Pancreas (tissue), 10 donors: Measurements from ENCODE around the gene SNRPA. TPM values are rescaled to one million over a fixed set of nuclear protein-coding genes. Genes with fewer than 3 reads are reported as not detected.

Experiments
- ATAC-seq, 4 donors: fragments of 200-7000 bp; cut with Tn5 transposase; one replicate each; pipeline versions ENCODE4 v1.8.0 to v1.9.1; 2020; ENCODE audit warnings: mild to moderate bottlenecking in 4 of 4, moderate library complexity in 4 of 4
- DNase-seq, 6 donors: peaks; one replicate each; pipeline ENCODE4 v3.0.0-alpha.2; 2020
- FAIRE-seq: peaks from 2 replicates; lab custom pipeline; 2012; peaks lifted over from hg19 to GRCh38; lab: Jason Lieb, UNC
- H3K27ac ChIP-seq, 4 donors: fragments of 200-600 bp; sonication (generic); 1 replicate in 3 of 4; 2 replicates in 1 of 4; pipeline versions ENCODE4 v1.5.0 to v1.8.0; 2020
- H3K27me3 ChIP-seq, 4 donors: fragments of 200-600 bp; one replicate each; pipeline ENCODE4 v1.8.0; 2021
- H3K36me3 ChIP-seq, 3 donors: fragments of 200-600 bp; sonication (generic) in 1 of 3; one replicate each; pipeline versions ENCODE4 v1.5.0 to v1.8.0; 2020 to 2021
- H3K4me1 ChIP-seq, 3 donors: fragments of 200-600 bp; one replicate each; pipeline ENCODE4 v1.8.0; 2021
- H3K4me3 ChIP-seq, 4 donors: fragments of 200-600 bp; sonication (generic) in 2 of 4; one replicate each; pipeline versions ENCODE4 v1.5.0 to v1.8.0; 2020 to 2021
- H3K9me3 ChIP-seq, 4 donors: fragments of 200-600 bp; one replicate each; pipeline ENCODE4 v1.8.0; 2021
- WGBS, 2 donors: extraction: QIAGEN DNeasy Blood & Tissue Kit; methylation state at CpG; one replicate each; pipeline ENCODE4 v1.1.7; 2013; 5-methylcytosine and 5-hydroxymethylcytosine counted together
- intact Hi-C, 3 donors: fragments of 100-400 bp; cut with DNase I; formaldehyde crosslinking; loops; one replicate each; pipeline versions ENCODE4 v1.11.1 to v1.14.2; 2022
- polyA plus RNA-seq, 2 donors: library from polyadenylated mRNA; stranded (reverse); fragments of 200-250 nt; gene quantifications; one replicate each; pipeline ENCODE4 v1.2.3, GENCODE V29; 2013
- total RNA-seq, 6 donors: library from RNA; stranded (reverse); fragmentation: NEBNext Ultra II Directional in 4 of 6; extraction: Animal tissue kit (Norgen Biotek cat#: 25700) in 4 of 6; gene quantifications; one replicate each; pipeline versions ENCODE4 v1.2.1 to v1.2.4, GENCODE V29; 2021 to 2023
- TF ChIP-seq, protein P1 (sequence below), 4 donors: fragments of 200-600 bp; sonication (generic) in 3 of 4; IDR thresholded peaks; one replicate each; pipeline versions ENCODE4 v1.5.0 to v1.8.0; 2021; ENCODE audit warnings: antibody characterized with exemption in 4 of 4
- donor health status: healthy with polysubstance abuse.
- donor health status: DM: no; HTN: no; CAD: no; lungs with moderate emphysema.
- donor health status: DM: no; HTN: no; CAD: no.
- donor health status: control.
- donor health status: control.
- donor health status: Bipolar disorder and iron deficiency.
- donor health status: DM: yes; HTN: yes; CAD: no.
- donor health status: DM: no; HTN: no; CAD: no.
- donor health status: DM: no; HTN: no; CAD: no.
- donor health status: DM: yes; HTN: yes; CAD: no.

SNRPA gene
- total and polyA plus RNA-seq, 8 donors: 18.9 to 33.0 (median 26.3) TPM

DNA sequence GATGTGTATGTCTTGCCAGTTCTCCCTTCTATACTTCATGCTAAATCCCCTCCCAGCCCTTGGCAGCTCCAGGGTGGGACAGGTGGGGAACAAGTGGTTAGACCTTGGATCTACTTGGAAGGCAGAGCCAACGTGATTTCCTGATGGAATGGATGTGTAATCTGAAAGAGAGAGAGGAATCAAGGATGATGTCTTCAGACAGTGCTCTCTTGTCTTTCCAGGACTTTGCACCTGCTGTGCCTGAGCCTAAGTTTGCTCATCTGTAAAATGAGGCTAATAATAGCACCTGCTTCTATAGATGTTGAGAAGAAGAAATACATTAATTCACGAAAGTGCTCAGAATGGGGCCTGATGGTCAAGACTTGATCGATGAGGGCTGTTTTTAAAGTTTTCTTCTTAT, 41.0 kb downstream of the SNRPA start:
- WGBS, 2 donors: 75 to 76% methylated on average over 3 of the region's 3 CpGs
- Histone ChIP-seq H3K36me3 (no peaks in the 10 kb centered on the region), H3K9me3 (no peaks in the 10 kb centered on the region), H3K4me3 (no peak overlapping the region), H3K27me3 (no peaks in the 10 kb centered on the region), H3K4me1 (no peaks in the 10 kb centered on the region), H3K27ac (no peak overlapping the region)
- intact Hi-C loops: no loop called here
- DNase-seq (no peak), ATAC-seq (no peak), FAIRE-seq (no peak)
- TF ChIP-seq, protein P1, sequence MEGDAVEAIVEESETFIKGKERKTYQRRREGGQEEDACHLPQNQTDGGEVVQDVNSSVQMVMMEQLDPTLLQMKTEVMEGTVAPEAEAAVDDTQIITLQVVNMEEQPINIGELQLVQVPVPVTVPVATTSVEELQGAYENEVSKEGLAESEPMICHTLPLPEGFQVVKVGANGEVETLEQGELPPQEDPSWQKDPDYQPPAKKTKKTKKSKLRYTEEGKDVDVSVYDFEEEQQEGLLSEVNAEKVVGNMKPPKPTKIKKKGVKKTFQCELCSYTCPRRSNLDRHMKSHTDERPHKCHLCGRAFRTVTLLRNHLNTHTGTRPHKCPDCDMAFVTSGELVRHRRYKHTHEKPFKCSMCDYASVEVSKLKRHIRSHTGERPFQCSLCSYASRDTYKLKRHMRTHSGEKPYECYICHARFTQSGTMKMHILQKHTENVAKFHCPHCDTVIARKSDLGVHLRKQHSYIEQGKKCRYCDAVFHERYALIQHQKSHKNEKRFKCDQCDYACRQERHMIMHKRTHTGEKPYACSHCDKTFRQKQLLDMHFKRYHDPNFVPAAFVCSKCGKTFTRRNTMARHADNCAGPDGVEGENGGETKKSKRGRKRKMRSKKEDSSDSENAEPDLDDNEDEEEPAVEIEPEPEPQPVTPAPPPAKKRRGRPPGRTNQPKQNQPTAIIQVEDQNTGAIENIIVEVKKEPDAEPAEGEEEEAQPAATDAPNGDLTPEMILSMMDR (IDR thresholded peaks at IDR 0.05): no peak

DNA sequence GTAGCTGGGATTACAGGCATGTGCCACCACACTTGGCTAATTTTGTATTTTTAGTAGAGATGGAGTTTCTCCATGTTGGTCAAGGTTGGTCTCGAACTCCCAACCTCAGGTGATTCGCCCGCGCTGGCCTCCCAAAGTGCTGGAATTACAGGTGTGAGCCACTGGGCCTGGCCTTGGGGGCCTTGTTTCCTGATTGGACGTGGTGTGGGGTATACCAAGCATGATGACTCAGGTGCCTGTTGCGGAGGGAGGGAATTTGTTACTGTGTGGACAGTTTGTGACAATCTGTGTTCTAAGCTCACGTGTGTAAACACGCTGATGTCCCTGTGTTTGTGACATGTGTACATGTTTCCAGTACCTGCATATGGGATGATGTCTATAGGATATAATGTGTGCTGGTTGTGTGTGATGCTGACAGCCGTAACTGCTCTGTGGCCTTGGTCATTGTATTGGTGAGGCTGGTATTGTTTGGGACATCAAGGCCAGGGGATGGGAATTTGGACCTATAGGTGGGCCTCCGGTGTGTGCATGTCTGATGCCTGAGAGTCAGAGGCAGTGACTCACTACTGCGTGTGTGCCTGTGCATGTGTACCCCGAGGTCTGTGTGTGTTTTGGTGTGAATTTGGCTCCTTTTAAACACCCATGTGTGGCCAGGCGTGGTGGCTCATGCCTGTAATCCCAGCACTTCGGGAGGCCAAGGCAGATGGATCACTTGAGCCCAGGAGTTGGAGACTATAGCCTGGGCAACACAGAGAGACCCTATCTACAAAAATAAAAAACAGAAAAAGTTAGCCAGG, 46.4 kb downstream of the SNRPA start:
- H3K4me3 ChIP-seq: peak overlapping the region in 2 of 4 donors; percentile 31 to 93
- ATAC-seq (no peak), FAIRE-seq (no peak), DNase-seq (no peak)
- intact Hi-C loops: no loop called here
- TF ChIP-seq, protein P1 (IDR thresholded peaks at IDR 0.05): no peak
- peaks cover 16 to 28% (median 20%) of the 10 kb centered on the region in 3 donors for H3K4me1 ChIP-seq
- no peaks in the 10 kb centered on the region for H3K9me3 ChIP-seq
- no peaks in the 10 kb centered on the region for H3K27me3 ChIP-seq
- 94 to 96% methylated on average over 14 of the region's 14 CpGs for WGBS, 2 donors
- peak overlapping the region; percentile 70 to 92 (median 82) for H3K27ac ChIP-seq
- no peaks in the 10 kb centered on the region for H3K36me3 ChIP-seq

DNA sequence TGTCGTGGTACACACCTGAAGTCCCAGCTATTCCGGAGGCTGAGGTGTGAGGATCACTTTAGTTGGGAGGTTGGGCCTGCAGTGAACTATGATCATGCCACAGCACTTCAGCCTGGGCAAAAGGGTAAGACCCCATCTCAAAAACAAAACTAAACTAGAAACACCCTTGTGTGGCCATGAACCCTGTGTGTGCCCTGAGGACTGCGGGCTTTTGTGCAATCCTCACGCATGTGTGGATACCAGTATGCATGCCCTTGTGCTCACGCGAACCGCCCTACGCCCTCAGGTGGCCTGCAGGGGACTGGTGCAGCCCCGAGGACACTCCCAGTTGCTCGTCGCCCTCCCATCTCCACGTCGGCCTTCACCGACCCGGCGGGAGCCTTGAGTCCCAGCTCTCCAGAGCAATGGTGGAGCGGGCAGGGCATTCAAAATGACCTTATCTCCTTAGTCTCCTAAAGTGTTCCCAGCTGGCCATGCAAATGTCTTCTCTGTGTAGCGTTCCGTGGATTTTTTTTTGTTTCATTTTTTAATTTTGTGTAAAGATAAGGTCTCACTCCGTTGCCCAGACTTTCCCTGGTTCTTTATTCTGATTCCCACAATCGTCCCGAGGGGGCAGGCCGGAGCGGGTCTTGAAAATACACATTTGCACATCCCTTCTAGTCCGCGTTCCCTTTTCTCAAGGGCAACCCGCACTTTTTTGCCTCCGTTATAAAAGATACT, 47.1 kb downstream of the SNRPA start:
- 8 to 9% methylated on average over 28 of the region's 28 CpGs for WGBS, 2 donors
- H3K4me1 ChIP-seq: peaks cover 16 to 35% (median 28%) of the 10 kb centered on the region in 3 donors
- DNase-seq (peak; percentile 71 to 89 (median 74)), ATAC-seq (peak; percentile 29 to 59 (median 54)), FAIRE-seq (no peak)
- peak overlapping the region; percentile 70 to 92 (median 82) for H3K27ac ChIP-seq
- H3K9me3 ChIP-seq: no peaks in the 10 kb centered on the region
- no peaks in the 10 kb centered on the region for H3K27me3 ChIP-seq
- intact Hi-C loops: no loop called here
- no peaks in the 10 kb centered on the region for H3K36me3 ChIP-seq
- peak overlapping the region; percentile 15 to 93 (median 30) for H3K4me3 ChIP-seq
- TF ChIP-seq, protein P1 (IDR thresholded peaks at IDR 0.05): peak in 2 of 4 donors; percentile 13 to 18

DNA sequence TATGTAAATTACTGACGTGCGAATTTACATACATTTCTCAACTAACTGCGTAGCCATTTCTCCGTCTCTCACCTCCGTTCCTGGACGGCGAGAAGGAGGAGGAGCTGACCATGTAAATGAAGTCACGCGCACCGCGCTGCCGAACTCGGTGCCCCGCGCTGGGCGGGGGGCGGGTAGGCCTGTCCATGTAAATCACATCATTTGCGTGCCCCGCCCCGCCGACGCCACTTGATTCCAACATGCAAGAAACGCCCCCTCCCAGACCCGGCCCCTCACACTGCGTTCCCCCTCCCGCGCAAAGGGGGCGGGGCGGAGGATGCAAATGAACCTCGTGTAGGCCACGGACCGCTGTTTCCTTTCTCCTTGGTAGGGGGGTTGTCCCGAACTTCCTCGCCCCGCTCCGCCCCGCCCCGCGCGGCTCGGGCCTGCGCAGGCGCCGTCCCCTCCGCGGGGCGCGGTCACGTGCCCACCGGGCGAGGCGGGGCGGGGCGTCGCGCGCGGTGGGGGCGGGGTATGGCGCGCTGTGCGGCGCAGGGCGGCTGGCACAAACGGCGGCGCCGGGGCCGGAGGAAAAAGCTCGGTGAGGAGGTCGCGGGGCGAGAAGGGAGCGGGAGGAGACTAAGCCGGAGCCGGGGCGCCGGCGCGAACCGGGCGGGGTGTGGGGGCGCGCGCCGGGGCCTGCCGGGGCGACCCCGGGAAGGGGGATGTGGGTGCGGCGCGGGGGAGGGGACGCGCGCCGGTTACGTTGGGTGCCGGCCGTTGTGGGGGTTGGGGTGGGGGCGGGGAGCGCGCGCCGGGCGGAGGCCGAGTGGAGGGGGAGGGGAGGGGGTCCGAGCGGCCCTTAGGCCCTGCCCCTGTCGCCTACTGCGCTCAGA, 47.9 kb downstream of the SNRPA start, which contains the start of gene EGLN2:
EGLN2 (plus strand) TSS at position 509 of the 875 bp plus-strand sequence. CDS start 1,382 bp downstream, outside the sequence.
- FAIRE-seq (peak; percentile 80), ATAC-seq (peak; percentile 86 to 90 (median 86)), DNase-seq (peak; percentile 98 to 100 (median 100))
- peaks cover 23 to 43% (median 36%) of the 10 kb centered on the region in 3 donors for H3K4me1 ChIP-seq
- 1% methylated on average over 37 to 103 of the region's 110 CpGs for WGBS, 2 donors
- peak within 1 kb of the TSS; percentile 76 to 93 (median 90) for H3K4me3 ChIP-seq
- TF ChIP-seq, protein P1 (IDR thresholded peaks at IDR 0.05): no peak
- intact Hi-C loops: no loop called here
- H3K27me3 ChIP-seq: no peaks in the 10 kb centered on the region
- H3K9me3 ChIP-seq: no peaks in the 10 kb centered on the region
- H3K27ac ChIP-seq: peak within 1 kb of the TSS; percentile 70 to 92 (median 82)
- H3K36me3 ChIP-seq: no peaks in the 10 kb centered on the region
